ENCODE results near the gene GLTP.
"Not testable (repeated sequence)": the region's sequence is repeated elsewhere in the genome, so short reads cannot be mapped to it uniquely, and the experiment has no call there.

GLTP gene

GRCh38 chr12:109900752-109901580 lies 20.6 kb upstream of the GLTP start:
- FAIRE-seq: no peak

DNA sequence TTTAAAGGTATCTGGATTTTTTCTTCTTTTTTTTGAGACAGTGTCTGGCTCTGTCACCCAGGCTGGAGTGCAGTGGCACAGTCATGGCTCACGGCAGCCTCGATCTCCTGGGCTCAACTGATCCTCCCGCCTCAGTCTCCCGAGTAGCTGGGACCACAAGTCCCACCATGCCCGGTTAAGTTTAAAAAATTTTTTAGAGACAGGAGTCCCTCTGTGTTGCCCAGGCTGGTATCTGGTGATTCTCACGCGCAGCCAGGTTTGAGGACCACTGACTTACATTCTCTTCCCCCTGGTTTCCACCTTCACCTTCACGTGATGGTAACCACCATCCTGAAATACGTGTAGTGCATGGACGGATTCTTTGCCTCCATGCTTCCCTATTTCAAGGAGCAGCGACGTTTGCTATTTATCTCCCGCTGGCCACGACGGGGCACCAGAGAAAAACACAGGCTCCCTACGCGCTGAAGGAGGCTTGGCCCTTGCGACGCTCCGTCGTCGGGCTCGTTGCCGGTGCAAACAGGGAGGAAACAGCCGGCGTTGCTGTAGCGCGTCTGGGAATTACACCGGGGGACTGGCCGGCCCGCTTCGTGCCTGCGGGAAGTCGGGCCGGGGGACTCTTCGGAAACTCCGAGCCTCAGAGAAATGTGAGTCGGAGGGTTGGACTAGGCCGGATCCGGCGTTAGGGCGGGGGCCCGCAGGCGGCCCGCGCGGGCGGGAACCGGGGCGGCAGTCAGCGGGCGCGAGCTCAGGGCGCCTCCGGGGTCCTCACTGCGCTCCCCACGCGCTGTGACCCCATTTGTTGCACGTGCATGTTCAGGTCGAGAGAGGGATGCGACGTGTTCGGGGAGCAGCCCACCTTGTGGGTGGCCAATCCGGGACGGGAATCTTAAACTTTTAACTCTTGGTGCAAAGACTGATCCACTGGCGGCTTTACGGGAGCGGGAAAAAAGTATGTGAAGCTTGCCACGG lies 19.7 kb upstream of the GLTP start, which contains the start of gene TCHP:
Gene TCHP (plus strand): TSS at position 492 of the 969 bp plus-strand sequence. CDS start 2,753 bp downstream, outside the sequence.
- FAIRE-seq: no peak

DNA sequence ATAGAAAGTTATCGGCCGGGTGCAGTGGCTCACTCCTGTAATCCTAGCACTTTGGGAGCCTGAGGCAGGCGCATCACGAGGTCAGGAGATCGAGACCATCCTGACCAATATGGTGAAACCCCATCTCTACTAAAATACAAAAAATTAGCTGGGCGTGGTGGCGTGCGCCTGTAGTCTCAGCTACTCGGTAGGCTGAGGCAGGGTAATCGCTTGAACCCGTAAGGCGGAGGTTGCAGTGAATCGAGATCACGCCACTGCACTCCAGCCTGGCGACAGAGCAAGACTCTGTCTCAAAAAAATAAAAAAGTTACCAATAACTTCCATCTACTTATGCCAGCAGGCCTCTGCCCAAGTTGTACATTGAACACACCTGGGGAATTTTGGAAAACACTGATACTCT lies 19.0 kb upstream of the GLTP start:
- not testable (repeated sequence) for FAIRE-seq

DNA sequence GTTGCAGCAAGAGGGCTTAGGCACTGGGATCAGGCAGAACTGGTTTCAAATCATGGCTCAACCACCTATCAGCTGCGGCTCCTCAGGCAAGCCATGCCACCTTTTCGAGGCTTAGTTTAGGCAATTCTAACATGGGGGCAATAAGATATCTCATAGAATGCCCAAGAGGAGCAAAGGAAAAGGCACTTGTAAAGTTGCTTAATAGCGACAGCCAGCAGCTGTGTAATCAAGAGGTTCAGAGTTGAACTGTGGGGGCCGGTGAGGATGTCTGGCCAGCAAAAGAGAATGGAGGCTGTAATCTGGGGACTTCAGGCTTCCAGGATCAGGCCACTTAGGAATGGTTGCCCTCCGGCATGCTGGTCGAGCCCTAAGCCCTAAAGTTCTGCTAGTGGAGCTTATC lies 16.7 kb upstream of the GLTP start:
- FAIRE-seq: no peak

DNA sequence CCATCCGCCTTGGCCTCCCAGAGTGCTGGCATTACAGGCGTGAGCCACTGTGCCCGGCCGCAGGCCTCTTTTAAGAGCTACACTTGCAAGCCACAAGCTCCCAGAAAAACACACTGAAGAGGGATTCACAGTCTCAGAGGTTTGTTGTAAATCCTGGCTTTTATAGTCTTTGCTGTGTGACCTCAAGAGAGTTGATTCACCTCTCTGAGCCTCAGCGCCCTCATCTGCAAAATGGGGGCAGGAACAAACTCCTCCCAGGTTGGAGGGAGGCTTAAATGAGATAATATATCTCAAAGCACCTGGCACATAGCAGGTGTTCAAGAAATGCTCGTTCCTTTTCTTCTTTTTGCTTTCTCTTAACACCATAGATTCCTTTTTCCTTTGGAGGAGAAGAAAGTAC lies 15.8 kb upstream of the GLTP start:
- FAIRE-seq: no peak

- no peak for FAIRE-seq
Measured at GRCh38 chr12:109894939-109895338, 14.6 kb upstream of the GLTP start.

- no peak for FAIRE-seq
Measured at GRCh38 chr12:109893261-109893995, 13.1 kb upstream of the GLTP start.

DNA sequence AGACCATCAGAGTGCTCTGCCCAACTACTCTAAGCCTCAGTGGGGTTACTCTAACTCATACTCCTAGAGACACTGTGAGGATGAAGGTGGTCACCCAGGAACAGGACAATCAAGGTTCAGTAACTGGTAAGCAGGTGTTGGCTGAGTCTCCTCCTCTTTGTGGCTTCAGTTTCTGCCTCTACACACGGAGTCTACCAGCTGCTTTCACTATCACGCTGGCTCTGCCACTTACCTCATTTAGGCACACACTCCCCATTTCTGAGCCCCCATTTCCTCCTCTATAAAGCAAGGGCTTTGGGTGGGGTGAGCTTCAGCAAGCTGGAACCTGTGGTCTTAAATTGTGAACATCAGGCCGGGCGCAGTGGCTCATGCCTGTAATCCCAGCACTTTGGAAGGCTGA lies 12.4 kb upstream of the GLTP start:
- FAIRE-seq: no peak

DNA sequence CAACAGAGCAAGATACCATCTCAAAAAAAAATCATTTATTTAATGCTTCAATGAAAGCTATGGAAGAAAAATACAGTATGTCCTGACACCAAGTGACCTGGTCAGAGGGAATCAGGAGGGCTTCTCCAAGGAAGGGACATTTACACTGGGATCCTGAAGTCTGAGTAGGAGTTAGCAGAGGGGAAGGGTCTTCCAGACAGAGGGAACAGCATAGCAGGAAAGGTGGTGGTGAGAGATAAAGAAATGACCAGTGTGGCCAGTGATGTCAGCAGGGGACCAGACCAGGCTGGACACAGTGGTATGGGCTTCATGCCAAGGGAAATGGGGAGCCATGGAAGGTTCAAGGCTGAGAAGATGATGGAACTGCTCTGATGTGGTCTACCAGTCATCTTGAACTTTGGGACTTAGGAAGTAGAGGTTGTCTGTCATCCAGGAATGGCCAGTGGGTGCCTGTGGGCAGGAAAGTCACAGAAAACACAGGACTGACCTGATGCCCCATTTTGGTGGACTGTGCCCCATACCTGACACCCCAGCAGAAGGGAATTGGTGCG lies 11.9 kb upstream of the GLTP start:
- no peak for FAIRE-seq

GRCh38 chr12:109891731-109892130 lies 11.4 kb upstream of the GLTP start:
- not testable (repeated sequence) for FAIRE-seq

DNA sequence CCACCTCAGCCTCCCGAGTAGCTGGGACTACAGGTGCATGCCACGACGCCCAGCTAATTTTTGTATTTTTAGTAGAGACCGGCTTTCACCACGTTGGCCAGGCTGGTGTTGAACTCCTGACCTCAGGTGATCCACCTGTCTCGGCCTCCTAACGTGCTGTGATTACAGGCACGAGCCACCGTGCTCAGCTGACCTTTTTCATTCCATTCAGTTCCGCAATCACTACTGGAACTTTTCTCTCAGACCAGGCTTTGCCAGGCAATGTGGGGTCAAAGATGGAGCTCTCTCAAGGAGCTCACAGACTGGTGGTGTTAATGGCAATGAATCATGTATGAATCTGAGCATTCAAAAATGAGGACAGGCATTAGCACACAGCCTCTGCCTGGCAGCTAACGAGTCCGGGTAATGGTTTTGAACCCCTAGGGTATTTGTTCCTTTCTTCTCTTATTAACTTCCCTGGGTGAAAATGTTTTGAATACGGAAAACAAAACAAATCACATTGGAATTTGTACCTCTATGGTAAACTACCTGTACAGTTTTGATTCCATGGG lies 10.4 kb upstream of the GLTP start:
- FAIRE-seq: no peak

GRCh38 chr12:109888179-109889020 lies 8.1 kb upstream of the GLTP start:
- FAIRE-seq: no peak

DNA sequence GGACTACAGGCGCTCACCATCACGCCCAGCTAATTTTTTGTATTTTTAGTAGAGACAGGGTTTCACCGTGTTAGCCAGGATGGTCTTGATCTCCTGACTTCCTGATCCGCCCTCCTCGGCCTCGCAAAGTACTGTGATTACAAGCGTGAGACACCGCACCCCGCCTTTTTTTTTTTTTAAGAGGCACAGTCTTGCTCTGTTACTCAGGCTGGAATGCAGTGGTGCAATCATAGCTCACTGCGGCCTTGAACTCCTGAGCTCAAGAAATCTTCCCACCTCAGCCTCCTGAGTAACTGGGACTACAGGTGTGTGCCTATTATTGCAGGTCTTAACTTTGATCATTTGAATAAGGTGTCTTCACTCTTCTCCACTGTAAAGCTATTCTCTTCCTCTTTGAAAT lies 5.3 kb upstream of the GLTP start:
- no peak for FAIRE-seq

- FAIRE-seq: no peak
Measured at GRCh38 chr12:109883461-109883860, 3.1 kb upstream of the GLTP start.

- no peak for FAIRE-seq
Measured at GRCh38 chr12:109881752-109882151, 1.4 kb upstream of the GLTP start.

DNA sequence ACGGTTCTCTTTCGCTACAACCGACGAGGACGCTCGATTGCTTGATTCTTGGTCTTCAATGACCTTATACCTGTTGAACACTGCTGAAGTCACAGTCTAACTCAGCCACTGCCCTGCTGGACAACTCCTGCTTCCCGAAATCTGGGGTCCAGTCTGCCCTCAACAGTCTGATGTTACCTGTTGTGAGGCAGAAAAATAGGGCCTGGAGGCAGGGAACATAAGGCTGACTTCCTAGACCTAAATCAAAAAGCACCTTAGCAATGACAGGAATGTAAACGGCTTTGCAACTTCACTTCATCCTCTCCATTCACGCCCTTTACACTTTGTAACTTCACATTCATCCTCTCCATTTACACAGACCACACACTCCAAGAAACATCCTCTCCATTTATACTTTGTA lies 597 bp upstream of the GLTP start:
- FAIRE-seq: no peak

DNA sequence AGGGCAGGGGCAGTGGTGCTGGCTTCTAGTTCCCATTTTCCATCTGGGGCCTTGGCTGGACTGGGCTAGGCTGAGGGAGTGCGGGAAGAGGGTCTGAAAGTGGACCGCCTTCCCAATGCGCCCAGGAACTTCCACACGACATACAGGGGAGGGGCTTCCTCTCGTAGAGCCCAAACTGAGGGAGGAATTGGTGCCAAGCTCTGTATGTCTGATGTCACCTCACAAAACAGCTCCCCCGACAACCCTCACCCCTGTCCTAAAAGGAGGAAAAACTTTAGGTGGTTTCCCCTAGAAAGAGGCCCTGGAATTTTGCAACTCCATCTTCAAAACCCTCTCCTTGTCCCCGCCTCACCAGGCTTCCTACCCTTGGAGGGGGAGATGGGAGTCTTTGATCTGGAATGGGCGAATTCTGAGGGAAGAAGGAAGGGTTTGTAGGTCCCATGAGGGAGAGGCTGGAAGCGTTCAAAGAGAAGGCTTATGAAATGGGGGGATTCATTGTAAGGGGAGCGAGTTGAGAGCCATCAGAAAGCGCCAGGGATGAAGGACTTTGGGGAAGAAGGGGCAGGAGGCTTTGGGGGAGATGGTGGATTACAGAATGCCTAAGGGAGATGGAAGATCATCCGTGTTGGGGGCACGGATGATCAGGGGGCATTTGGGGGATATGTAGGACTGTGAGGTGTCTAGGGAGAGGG lies 844 bp downstream of the GLTP start:
- FAIRE-seq: no peak

DNA sequence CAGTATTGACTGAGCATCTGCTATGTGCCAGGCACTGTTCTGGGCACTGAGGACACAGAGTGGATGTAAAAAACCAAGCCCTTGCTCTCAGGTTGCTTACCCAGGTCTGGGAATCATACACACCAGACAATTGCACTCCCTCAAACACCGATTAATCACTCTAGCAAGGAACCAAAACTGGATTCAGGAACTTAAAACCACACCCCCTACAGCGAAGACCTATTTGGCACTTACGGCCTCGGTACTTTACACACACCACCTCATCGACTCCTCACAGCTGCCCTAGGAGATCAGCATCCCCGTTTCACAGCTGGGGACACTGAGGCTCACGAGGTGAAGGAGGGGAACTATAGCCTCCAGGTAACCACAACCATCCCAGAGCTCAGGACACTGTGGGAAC lies 1.6 kb downstream of the GLTP start:
- FAIRE-seq: no peak

DNA sequence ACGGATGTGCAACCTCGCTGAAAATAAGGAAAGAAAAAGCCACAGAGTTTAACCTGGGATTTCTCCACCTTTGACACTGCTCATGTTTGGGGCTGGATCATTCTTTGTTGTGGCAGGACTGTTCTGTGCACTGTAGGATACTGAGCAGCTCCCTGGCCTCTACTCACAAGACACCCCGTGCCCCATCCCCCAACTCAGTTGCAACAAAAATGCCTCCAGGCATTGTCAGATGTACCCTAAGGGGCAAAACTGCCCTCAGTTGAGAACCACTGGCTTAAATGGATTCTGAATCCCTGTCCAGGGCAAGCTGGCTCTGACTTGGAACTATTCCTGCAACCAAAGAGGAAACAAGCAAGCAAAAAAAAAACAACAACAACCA lies 2.1 kb downstream of the GLTP start:
- no peak for FAIRE-seq

DNA sequence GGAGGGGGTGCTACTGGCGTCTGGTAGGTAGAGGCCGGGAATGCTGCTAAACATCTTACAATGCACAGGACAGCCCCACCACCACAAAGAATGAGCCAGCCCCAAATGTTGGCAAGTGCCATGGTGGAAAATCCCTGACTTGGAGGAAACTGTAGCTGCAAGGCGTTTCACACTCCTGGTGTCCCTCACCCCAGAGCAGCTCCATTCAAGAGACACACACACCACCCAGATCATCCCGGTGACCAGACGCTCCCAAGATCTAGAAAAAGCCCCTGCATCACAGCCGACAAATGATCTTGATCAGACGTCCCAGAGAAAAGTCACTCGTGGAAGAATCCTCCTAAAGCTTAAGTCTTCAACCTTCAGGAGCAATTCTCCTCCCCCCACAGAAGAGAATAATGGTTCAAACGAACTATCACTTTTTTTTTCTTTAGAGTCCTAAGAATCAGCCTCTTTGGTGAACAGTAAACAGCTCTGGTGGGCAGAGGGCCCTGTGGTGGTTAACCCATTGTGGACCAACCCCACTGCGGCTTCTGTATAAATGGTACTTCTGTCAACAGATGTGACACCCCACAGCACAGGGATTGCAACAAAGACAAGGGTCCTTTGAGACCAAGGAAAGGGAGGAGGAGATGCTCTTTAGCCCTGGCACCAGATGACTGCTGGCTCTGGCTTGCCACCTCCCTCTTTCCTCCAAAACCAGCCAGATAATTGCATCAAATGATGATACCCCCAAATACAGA lies 2.7 kb downstream of the GLTP start:
- FAIRE-seq: no peak

Data from G401.6 (cell line).